Measurements from ENCODE around the gene SLC44A5.
"Not testable (repeated sequence)": the region's sequence is repeated elsewhere in the genome, so short reads cannot be mapped to it uniquely, and the experiment has no call there.

Gene SLC44A5

GRCh38 chr1:75503221-75503974, 107.5 kb downstream of the SLC44A5 start:
- Mint-ChIP-seq H3K9me3 (no peaks in the 10 kb centered on the region), H3K36me3 (ENCODE audit: insufficient read depth) (no peaks in the 10 kb centered on the region)

GRCh38 chr1:75502776-75503175, 108.1 kb downstream of the SLC44A5 start:
- Mint-ChIP-seq H3K27me3 (no peaks in the 10 kb centered on the region), H3K4me1 (no peaks in the 10 kb centered on the region), H3K36me3 (ENCODE audit: insufficient read depth) (no peaks in the 10 kb centered on the region), H3K4me3 (no peak overlapping the region), H3K9me3 (no peaks in the 10 kb centered on the region), H3K27ac (ENCODE audit: low read depth) (no peak overlapping the region)
- ATAC-seq (replicated peaks; ENCODE audit: extremely low read depth, poor library complexity, severe bottlenecking) (no peak), DNase-seq (ENCODE audit: low spot score in 2 of 2) (no peak)

More at GRCh38 chr1:75503221-75503974, 107.5 kb downstream of the SLC44A5 start:
- Mint-ChIP-seq H3K4me3 (no peak overlapping the region), H3K4me1 (no peaks in the 10 kb centered on the region), H3K27me3 (peaks cover 5% of the 10 kb centered on the region), H3K27ac (ENCODE audit: low read depth) (no peak overlapping the region)
- ATAC-seq (replicated peaks; ENCODE audit: extremely low read depth, poor library complexity, severe bottlenecking) = no peak
- DNase-seq (ENCODE audit: low spot score in 2 of 2) = no peak

- no peak overlapping the region for H3K27ac Mint-ChIP-seq (ENCODE audit: low read depth)
- no peaks in the 10 kb centered on the region for H3K4me1 Mint-ChIP-seq
- H3K27me3 Mint-ChIP-seq = no peaks in the 10 kb centered on the region
- H3K9me3 Mint-ChIP-seq = no peaks in the 10 kb centered on the region
- H3K36me3 Mint-ChIP-seq (ENCODE audit: insufficient read depth) = no peaks in the 10 kb centered on the region
- no peak overlapping the region for H3K4me3 Mint-ChIP-seq
- ATAC-seq (replicated peaks; ENCODE audit: extremely low read depth, poor library complexity, severe bottlenecking) (no peak), DNase-seq (ENCODE audit: low spot score in 2 of 2) (no peak)
These were observed 109.2 kb downstream of the SLC44A5 start for GRCh38 chr1:75501577-75502295.

DNA sequence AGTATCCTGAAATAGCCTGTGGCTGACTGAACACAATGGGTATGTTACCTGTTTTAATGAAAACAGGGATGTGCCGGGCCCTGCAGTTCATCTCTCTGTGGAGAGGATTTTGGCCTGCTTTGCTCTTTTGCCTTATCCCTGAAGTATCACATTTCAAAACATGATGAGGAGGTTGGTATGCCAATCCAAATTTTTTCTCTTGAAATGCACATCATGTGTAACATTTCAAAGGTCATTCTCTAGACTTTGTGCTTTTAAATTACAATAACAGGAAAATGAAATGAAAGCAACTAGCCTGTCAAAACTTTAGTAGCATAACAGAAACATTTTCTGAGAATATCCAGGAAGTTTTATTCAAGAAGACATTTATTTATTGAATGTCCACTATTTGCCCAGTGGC, 118.9 kb downstream of the SLC44A5 start:
- no peak for ATAC-seq (replicated peaks; ENCODE audit: extremely low read depth, poor library complexity, severe bottlenecking)
- no peak overlapping the region for H3K27ac Mint-ChIP-seq (ENCODE audit: low read depth)
- no peaks in the 10 kb centered on the region for H3K36me3 Mint-ChIP-seq (ENCODE audit: insufficient read depth)
- no peaks in the 10 kb centered on the region for H3K4me1 Mint-ChIP-seq
- no peaks in the 10 kb centered on the region for H3K27me3 Mint-ChIP-seq
- H3K9me3 Mint-ChIP-seq = no peaks in the 10 kb centered on the region
- H3K4me3 Mint-ChIP-seq = no peak overlapping the region
- DNase-seq (ENCODE audit: low spot score in 2 of 2) = no peak

DNA sequence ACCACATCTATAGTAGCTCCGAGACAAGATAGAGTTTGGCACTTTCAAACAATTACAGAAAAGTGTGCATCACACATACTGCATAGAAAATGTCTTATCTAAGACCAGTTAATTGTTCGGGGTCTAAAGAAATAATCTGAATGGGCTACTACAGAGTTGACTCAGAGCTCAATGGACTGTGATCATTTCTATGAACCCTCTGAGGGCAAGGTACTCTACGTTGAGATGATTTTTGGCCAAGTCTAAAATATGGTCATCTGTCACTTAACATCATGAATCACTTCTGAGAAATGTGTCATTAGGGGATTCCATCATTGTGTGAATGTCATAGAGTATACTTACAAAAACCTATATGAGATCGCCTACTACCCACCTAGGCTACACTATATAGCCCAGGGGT, 123.5 kb downstream of the SLC44A5 start:
- ATAC-seq (replicated peaks; ENCODE audit: extremely low read depth, poor library complexity, severe bottlenecking) = no peak
- Mint-ChIP-seq H3K4me1 (no peaks in the 10 kb centered on the region), H3K27me3 (no peaks in the 10 kb centered on the region), H3K27ac (ENCODE audit: low read depth) (no peak overlapping the region), H3K9me3 (peaks cover 6% of the 10 kb centered on the region), H3K4me3 (no peak overlapping the region), H3K36me3 (ENCODE audit: insufficient read depth) (no peaks in the 10 kb centered on the region)
- DNase-seq (ENCODE audit: low spot score in 2 of 2) = no peak

- DNase-seq (ENCODE audit: low spot score in 2 of 2) = no peak
- H3K9me3 Mint-ChIP-seq = peaks cover 6% of the 10 kb centered on the region
- no peak for ATAC-seq (replicated peaks; ENCODE audit: extremely low read depth, poor library complexity, severe bottlenecking)
- no peaks in the 10 kb centered on the region for H3K36me3 Mint-ChIP-seq (ENCODE audit: insufficient read depth)
- no peaks in the 10 kb centered on the region for H3K27me3 Mint-ChIP-seq
- H3K27ac Mint-ChIP-seq (ENCODE audit: low read depth) = no peak overlapping the region
- no peak overlapping the region for H3K4me3 Mint-ChIP-seq
- no peaks in the 10 kb centered on the region for H3K4me1 Mint-ChIP-seq
These were observed 126.1 kb downstream of the SLC44A5 start for GRCh38 chr1:75484789-75485188.

DNA sequence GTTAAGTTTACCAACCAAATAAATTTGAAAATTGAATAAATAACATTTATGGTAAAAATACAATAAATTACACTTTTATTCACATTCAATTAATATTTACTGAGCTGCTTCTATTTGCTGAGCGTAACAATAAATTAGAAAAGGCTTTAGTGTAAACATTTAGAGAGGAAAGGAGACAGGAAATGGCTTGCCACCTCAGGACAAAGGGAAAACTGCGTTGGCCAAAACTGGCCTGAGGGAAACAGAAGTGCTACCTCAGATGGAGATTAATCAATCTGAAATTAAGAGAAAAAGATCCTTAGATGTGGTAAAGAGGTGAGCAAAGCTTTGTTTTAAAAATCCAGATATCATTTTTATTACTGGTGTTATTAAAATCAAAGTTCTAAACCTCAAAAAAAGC, 128.0 kb downstream of the SLC44A5 start:
- no peak overlapping the region for H3K27ac Mint-ChIP-seq (ENCODE audit: low read depth)

GRCh38 chr1:75476486-75476885, 134.4 kb downstream of the SLC44A5 start:
- H3K27ac Mint-ChIP-seq (ENCODE audit: low read depth); H3K27me3 Mint-ChIP-seq; H3K4me3 Mint-ChIP-seq; DNase-seq (ENCODE audit: low spot score in 2 of 2); H3K9me3 Mint-ChIP-seq; H3K4me1 Mint-ChIP-seq; ATAC-seq (replicated peaks; ENCODE audit: extremely low read depth, poor library complexity, severe bottlenecking); H3K36me3 Mint-ChIP-seq (ENCODE audit: insufficient read depth): not testable (repeated sequence)

More for the DNA sequence above, 128.0 kb downstream of the SLC44A5 start:
- Mint-ChIP-seq H3K4me3 (no peak overlapping the region), H3K36me3 (ENCODE audit: insufficient read depth) (no peaks in the 10 kb centered on the region), H3K9me3 (peaks cover 11% of the 10 kb centered on the region), H3K4me1 (no peaks in the 10 kb centered on the region), H3K27me3 (no peaks in the 10 kb centered on the region)
- no peak for DNase-seq (ENCODE audit: low spot score in 2 of 2)
- ATAC-seq (replicated peaks; ENCODE audit: extremely low read depth, poor library complexity, severe bottlenecking) = no peak

- Mint-ChIP-seq H3K27me3 (no peaks in the 10 kb centered on the region), H3K4me1 (no peaks in the 10 kb centered on the region), H3K4me3 (no peak overlapping the region), H3K36me3 (ENCODE audit: insufficient read depth) (no peaks in the 10 kb centered on the region), H3K27ac (ENCODE audit: low read depth) (no peak overlapping the region), H3K9me3 (peaks cover 5% of the 10 kb centered on the region)
- no peak for DNase-seq (ENCODE audit: low spot score in 2 of 2)
- no peak for ATAC-seq (replicated peaks; ENCODE audit: extremely low read depth, poor library complexity, severe bottlenecking)
These were observed 135.2 kb downstream of the SLC44A5 start for GRCh38 chr1:75475696-75476095.

DNA sequence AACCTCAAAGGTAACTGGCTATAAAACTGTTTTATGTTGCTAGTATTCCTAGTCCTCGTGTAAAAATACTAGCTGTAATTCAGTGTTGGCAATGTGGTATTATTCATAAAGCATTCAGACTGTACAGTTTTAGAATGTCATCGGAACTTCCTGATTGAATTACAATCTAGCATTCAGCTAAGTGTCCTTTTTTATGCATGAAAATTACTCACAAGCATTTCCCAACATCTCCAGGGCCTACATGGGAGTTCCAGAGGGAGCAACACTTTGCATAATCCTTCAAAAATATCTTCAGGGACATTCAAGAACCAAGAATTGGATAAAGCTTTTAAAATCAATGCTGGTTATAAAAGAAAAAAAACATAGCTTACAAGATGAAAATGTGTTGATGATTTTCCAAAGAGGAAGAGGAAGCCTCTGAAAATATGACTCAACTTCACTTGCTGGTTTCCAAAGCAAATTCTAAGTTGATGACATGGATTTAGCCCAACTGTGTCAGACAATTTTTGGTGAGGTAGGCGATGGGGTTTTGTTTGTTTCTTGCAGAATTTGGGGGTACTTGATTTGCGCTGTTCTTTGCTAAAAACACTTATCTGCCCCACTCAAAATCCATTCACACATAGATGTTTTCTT, 137.8 kb downstream of the SLC44A5 start:
- H3K36me3 Mint-ChIP-seq (ENCODE audit: insufficient read depth) = no peaks in the 10 kb centered on the region

GRCh38 chr1:75472089-75472970, 138.6 kb downstream of the SLC44A5 start:
- Mint-ChIP-seq H3K9me3 (no peaks in the 10 kb centered on the region), H3K4me3 (no peak overlapping the region), H3K27me3 (no peaks in the 10 kb centered on the region), H3K4me1 (no peaks in the 10 kb centered on the region), H3K27ac (ENCODE audit: low read depth) (no peak overlapping the region), H3K36me3 (ENCODE audit: insufficient read depth) (no peaks in the 10 kb centered on the region)
- DNase-seq (ENCODE audit: low spot score in 2 of 2) (no peak), ATAC-seq (replicated peaks; ENCODE audit: extremely low read depth, poor library complexity, severe bottlenecking) (no peak)

More for the DNA sequence above, 137.8 kb downstream of the SLC44A5 start:
- H3K27me3 Mint-ChIP-seq = no peaks in the 10 kb centered on the region
- H3K9me3 Mint-ChIP-seq = no peaks in the 10 kb centered on the region
- DNase-seq (ENCODE audit: low spot score in 2 of 2) = no peak
- H3K27ac Mint-ChIP-seq (ENCODE audit: low read depth) = no peak overlapping the region
- H3K4me1 Mint-ChIP-seq = no peaks in the 10 kb centered on the region
- no peak overlapping the region for H3K4me3 Mint-ChIP-seq
- no peak for ATAC-seq (replicated peaks; ENCODE audit: extremely low read depth, poor library complexity, severe bottlenecking)

- H3K4me3 Mint-ChIP-seq = no peak overlapping the region
- H3K36me3 Mint-ChIP-seq (ENCODE audit: insufficient read depth) = no peaks in the 10 kb centered on the region
- DNase-seq (ENCODE audit: low spot score in 2 of 2) = no peak
- no peak for ATAC-seq (replicated peaks; ENCODE audit: extremely low read depth, poor library complexity, severe bottlenecking)
- no peaks in the 10 kb centered on the region for H3K9me3 Mint-ChIP-seq
- no peaks in the 10 kb centered on the region for H3K27me3 Mint-ChIP-seq
- no peak overlapping the region for H3K27ac Mint-ChIP-seq (ENCODE audit: low read depth)
- no peaks in the 10 kb centered on the region for H3K4me1 Mint-ChIP-seq
These were observed 139.7 kb downstream of the SLC44A5 start for GRCh38 chr1:75471252-75471651.

All from central memory CD8-positive, alpha-beta T cell (primary cell).